ENCODE results near the gene IFFO2.
"Not testable (repeated sequence)": the region's sequence is repeated elsewhere in the genome, so short reads cannot be mapped to it uniquely, and the experiment has no call there.

IFFO2 gene

DNA sequence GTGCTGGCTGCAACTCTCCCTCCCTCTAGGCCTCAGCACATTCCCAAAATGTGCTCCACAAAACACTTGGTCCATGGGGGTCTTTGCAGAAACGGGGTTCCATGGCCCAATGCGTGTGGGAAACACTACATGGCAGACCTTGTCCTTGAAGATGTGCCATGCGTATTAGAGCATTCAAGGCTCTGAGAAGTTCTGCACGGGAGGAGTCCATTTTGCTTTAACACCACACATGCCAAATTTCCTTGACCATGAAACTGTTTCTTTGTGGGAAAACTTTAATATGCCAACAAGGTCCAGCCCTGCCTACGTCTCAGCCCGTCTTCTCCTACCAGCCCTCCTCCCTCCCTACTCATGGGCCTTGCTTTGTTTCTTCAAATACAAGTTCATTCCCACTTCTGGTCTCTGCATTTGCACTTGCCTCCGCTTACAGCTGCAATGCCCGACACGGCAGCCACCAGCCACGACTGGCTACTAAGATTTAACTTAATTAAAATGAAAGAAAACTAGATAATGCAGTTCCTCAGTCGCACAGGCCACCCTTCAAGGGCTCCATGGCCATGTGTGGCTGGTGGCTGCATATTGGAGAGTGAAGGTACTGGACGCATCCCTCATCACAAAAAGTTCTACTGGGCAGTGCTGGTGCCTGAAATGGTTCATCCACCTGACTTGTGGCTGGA, 77.8 kb downstream of the IFFO2 start:
- DNase-seq (ENCODE audit: low spot score): no peak
- no peak for FAIRE-seq

DNA sequence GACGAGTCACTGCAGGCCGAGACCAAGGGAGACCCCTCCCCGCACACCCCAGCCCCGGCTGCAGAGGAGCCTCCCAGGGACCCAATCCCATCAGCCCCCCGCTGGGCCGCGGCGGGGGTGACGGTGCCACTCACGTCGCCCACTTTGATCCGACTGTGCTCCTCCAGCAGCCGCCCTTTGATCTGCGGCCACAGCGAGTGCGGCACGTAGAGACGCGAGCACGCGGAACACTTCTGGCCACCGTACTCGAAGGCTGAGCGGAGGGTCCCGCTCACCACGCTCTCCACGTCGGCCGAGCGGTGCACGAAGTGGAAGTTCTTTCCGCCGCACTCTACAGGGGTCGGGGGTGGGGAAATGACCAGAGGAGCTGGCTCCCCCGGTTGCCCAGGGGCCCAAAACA, 79.2 kb downstream of the IFFO2 start:
- DNase-seq (ENCODE audit: low spot score) (no peak), FAIRE-seq (no peak)

DNA sequence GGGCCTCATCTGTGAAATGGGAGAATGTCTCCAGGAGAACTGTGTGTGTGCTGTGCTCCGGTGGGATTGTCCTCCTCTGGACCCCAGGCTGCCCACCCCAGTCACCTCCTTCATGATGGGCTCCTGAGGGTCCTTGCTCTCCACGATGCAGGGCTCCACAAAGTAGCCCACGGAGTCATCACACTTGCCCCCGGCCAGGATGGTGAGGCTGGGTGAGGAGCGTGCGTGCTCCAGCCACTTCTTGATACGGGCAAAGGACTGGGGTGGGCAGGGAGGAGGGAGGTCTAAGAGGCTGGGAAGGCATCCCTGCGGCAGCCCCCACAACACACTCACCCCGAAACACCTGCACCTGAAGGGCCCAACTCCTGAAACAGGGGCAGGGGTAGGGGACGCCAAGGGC, 80.3 kb downstream of the IFFO2 start:
- no peak for FAIRE-seq

DNA sequence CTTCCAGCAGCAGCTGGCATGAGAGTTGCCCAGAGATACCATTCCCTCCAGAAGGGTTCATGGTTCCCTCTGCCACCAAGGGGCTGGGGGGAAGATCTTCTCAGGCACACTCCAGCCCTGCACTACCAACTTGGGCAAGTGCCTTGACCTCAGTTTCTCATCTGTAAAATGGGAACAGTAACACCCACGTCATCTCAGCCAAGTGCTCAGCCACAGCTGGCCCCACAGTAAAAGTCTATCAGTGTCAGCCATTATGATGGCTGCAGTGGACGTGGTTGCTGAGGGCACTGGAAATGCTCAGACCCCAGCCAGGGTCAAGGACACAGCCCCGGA, 80.7 kb downstream of the IFFO2 start:
- DNase-seq (ENCODE audit: low spot score): no peak
- no peak for FAIRE-seq

More for the DNA sequence above, 80.3 kb downstream of the IFFO2 start:
- DNase-seq (ENCODE audit: low spot score): no peak

- FAIRE-seq (no peak), DNase-seq (ENCODE audit: low spot score) (peak; percentile 57)
These were observed 81.2 kb downstream of the IFFO2 start for GRCh38 chr1:18875107-18875795.

DNA sequence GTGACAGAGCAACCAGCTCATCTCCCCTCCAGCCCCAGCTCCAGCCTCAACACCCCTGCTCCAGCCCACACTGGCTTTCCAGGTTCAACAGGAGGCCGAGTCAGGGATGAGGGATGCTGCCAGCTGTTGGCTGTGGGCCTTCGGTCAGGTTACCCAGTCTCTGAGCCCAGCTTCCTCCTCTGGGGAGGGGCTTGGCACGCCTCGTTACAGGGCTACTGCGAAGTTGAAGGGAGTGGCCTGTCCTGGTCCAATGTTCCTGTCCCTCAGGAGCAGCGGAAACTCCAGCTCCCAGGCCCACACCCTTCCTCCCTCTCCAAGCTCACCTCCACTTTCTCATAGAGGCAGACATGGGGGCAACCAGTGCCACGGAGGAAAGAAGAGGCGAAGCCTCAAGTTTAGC, 81.9 kb downstream of the IFFO2 start:
- DNase-seq (ENCODE audit: low spot score): no peak
- no peak for FAIRE-seq

- DNase-seq (ENCODE audit: low spot score) (no peak), FAIRE-seq (no peak)
These were observed 82.4 kb downstream of the IFFO2 start for GRCh38 chr1:18874036-18874435.

DNA sequence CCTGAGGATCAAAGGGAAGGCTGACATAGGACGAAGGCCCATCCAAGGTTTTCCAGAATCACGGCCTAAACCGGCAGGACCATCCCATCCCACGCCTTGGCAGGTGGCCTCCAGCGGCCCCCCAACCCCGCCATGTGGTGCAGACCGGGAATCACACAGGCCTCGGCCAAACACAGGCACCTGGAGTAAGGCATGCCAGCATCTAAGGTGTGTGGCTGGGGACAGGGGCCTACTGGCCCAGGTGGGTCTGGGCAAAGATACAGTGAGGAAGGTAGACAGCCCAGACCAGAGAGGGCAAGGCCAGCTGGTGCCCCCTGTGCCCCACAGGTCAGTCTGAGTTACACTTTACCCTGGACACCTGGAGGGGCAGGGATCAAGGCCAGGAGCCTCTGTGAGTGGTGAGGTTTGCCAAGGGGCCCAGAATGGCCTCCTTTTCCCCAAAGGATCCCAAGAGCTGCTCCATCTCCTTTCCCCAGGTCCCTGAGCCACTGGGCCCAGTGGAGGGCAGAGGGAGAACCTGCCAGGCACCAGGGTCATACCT, 84.3 kb downstream of the IFFO2 start:
- DNase-seq (ENCODE audit: low spot score) (no peak), FAIRE-seq (no peak)

- DNase-seq (ENCODE audit: low spot score) (no peak), FAIRE-seq (no peak)
These were observed 84.9 kb downstream of the IFFO2 start for GRCh38 chr1:18871401-18872070.

DNA sequence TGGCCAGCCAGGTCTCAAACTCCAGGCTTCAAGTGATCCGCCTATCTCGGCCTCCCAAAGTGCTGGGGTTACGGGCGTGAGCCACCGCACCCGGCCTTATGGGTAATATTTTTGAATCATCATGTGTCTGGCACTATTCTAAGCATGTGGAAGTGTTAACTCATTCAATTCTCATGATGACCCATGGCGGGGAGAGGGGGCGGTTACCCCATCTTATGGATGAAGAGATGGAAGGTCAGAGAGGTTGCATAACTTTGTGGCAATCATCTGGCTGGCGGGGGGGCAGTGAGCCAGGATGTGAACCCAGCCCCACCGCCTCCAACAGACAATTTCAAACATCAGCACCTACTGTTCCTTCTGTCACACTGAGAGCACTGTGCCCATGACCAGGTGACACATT, 85.5 kb downstream of the IFFO2 start:
- DNase-seq (ENCODE audit: low spot score): no peak

GRCh38 chr1:18870595-18870865, 85.9 kb downstream of the IFFO2 start:
- FAIRE-seq; DNase-seq (ENCODE audit: low spot score): not testable (repeated sequence)

More for the DNA sequence above, 85.5 kb downstream of the IFFO2 start:
- FAIRE-seq: no peak

GRCh38 chr1:18869847-18870594, 86.5 kb downstream of the IFFO2 start:
- DNase-seq (ENCODE audit: low spot score) (no peak), FAIRE-seq (no peak)

DNA sequence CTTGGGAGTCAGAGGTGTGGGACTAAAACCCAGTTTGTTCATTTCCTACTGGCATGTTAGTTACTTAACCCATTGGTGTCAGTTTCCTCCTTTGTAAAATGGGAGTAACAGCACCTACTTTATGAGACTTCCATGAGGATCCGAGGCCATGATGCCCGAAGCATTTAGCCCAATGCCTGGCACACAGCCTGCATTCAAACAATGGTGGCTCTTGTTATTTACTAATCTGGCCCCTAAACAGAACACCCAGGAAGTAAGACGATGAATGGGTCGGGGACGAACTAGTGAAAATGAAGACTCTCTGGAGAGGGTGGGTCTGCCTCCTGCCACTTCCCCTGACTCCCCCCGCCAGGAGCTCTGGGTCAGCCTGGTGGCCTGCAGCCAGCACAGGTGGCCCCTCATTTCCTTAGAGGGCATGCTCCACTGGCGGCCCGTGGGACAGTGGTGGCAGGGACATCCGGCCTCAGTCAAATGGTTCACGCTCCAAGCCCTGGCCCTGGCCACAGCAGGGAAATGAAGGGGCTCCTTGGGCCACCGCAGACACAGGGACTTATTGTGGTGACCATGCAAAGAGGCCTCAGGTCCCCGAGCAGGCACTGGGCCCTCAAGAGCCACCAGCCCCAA, 87.6 kb downstream of the IFFO2 start:
- no peak for FAIRE-seq

GRCh38 chr1:18868354-18868753, 88.1 kb downstream of the IFFO2 start:
- FAIRE-seq (no peak), DNase-seq (ENCODE audit: low spot score) (no peak)

More for the DNA sequence above, 87.6 kb downstream of the IFFO2 start:
- DNase-seq (ENCODE audit: low spot score): no peak

GRCh38 chr1:18866846-18867245, 89.6 kb downstream of the IFFO2 start:
- FAIRE-seq (no peak), DNase-seq (ENCODE audit: low spot score) (no peak)

- DNase-seq (ENCODE audit: low spot score) (no peak), FAIRE-seq (no peak)
These were observed 90.2 kb downstream of the IFFO2 start for GRCh38 chr1:18866314-18866713.

- FAIRE-seq (no peak), DNase-seq (ENCODE audit: low spot score) (no peak)
These were observed 91.3 kb downstream of the IFFO2 start for GRCh38 chr1:18865176-18865575.

GRCh38 chr1:18861590-18861989, 94.9 kb downstream of the IFFO2 start:
- no peak for FAIRE-seq

DNA sequence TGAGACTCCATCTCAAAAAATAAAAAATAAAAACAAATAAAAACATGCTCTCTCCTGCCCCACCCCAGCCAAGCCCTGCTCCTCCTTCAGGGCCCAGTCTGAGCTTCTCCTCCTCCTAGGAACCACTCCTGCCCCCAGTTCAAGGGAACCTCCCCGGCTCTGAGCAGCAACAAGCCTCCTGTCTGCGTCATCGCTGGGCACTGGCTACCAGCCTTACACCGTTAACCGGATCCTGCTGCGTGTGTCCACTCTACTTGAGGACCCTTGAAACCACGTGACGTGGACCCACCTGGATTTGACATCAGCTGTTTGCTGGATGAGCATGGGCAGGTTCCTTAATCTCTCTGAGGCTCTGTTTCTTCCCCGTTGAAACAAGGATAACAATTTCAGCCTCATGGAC, 95.4 kb downstream of the IFFO2 start:
- DNase-seq (ENCODE audit: low spot score): no peak
- no peak for FAIRE-seq

More at GRCh38 chr1:18861590-18861989, 94.9 kb downstream of the IFFO2 start:
- DNase-seq (ENCODE audit: low spot score): no peak

- DNase-seq (ENCODE audit: low spot score): no peak
- FAIRE-seq: no peak
These were observed 96.9 kb downstream of the IFFO2 start, which contains the start of gene TAS1R2 for GRCh38 chr1:18859560-18859959. Gene TAS1R2, minus strand, starts transcription at chr1:18859660. Its CDS starts 0 bp downstream, at chr1:18859660.

DNA sequence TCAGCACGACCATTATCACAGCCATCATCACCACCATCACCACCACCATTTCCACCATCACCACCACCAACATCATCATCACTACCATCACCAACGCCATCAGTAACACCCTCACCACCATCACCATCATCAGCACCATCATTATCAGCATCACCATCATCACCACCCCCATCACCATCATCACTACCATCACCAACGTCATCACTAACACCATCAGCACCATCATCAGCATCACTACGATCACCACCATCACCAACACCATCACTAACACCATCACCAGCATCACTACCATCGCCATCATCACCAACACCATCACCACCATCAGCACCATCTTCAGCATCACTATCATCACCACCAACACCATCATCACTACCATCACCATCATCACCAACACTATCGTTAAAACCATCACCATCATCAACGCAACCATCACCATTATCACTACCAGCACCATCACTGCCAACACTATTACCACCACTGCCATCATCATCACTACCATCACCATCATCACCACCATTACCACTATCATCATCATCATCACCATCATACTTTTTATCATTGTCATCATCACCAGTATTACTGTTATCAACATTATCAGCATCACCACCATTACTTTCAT, 98.3 kb downstream of the IFFO2 start:
- FAIRE-seq (no peak), DNase-seq (ENCODE audit: low spot score) (no peak)
